GM19239 (cell line): ENCODE results near the gene POMGNT1.

Source experiments
- DNase-seq: peaks from one replicate; pipeline ENCODE4 v3.0.0; 2011; ENCODE audit warnings: low spot score; ENCODE audit not compliant: insufficient read length
- FAIRE-seq: peaks from 2 replicates; lab custom pipeline; 2011; peaks lifted over from hg19 to GRCh38; lab: Jason Lieb, UNC

Gene POMGNT1

GRCh38 chr1:46215504-46215903 lies 17.3 kb upstream of the POMGNT1 start:
- no peak for FAIRE-seq

GRCh38 chr1:46211051-46211450 lies 12.8 kb upstream of the POMGNT1 start:
- FAIRE-seq (no peak), DNase-seq (no peak)

More at GRCh38 chr1:46215504-46215903, 17.3 kb upstream of the POMGNT1 start:
- DNase-seq = no peak

GRCh38 chr1:46210561-46210960 lies 12.3 kb upstream of the POMGNT1 start:
- DNase-seq (no peak), FAIRE-seq (no peak)

GRCh38 chr1:46206399-46206798 lies 8.2 kb upstream of the POMGNT1 start:
- no peak for FAIRE-seq
- DNase-seq = no peak

GRCh38 chr1:46205791-46206190 lies 7.6 kb upstream of the POMGNT1 start:
- DNase-seq (no peak), FAIRE-seq (no peak)

- DNase-seq (no peak), FAIRE-seq (no peak)
These were observed 6.9 kb upstream of the POMGNT1 start for GRCh38 chr1:46205141-46205540.

GRCh38 chr1:46204406-46204742 lies 6.1 kb upstream of the POMGNT1 start:
- no peak for DNase-seq
- FAIRE-seq = no peak

GRCh38 chr1:46203738-46204405 lies 5.6 kb upstream of the POMGNT1 start:
- DNase-seq = no peak
- FAIRE-seq = peak; percentile 39

- DNase-seq = no peak
- FAIRE-seq = no peak
These were observed 1.1 kb upstream of the POMGNT1 start for GRCh38 chr1:46199233-46199749.

GRCh38 chr1:46197560-46197963 lies 672 bp downstream of the POMGNT1 start:
- FAIRE-seq = peak; percentile 82
- DNase-seq = no peak

- FAIRE-seq (no peak), DNase-seq (no peak)
These were observed 1.6 kb downstream of the POMGNT1 start for GRCh38 chr1:46196609-46197008.

GRCh38 chr1:46194641-46195193 lies 3.5 kb downstream of the POMGNT1 start:
- FAIRE-seq (no peak), DNase-seq (no peak)

GRCh38 chr1:46193984-46194570 lies 4.2 kb downstream of the POMGNT1 start:
- FAIRE-seq = no peak
- DNase-seq = no peak

- FAIRE-seq (no peak), DNase-seq (no peak)
These were observed 4.9 kb downstream of the POMGNT1 start for GRCh38 chr1:46193285-46193684.

- FAIRE-seq = no peak
- DNase-seq = no peak
These were observed 6.1 kb downstream of the POMGNT1 start for GRCh38 chr1:46192171-46192570.

- FAIRE-seq (no peak), DNase-seq (no peak)
These were observed 7.1 kb downstream of the POMGNT1 start for GRCh38 chr1:46191033-46191701.

- FAIRE-seq (no peak), DNase-seq (no peak)
These were observed 7.7 kb downstream of the POMGNT1 start for GRCh38 chr1:46190539-46190938.

- FAIRE-seq (no peak), DNase-seq (no peak)
These were observed 9.8 kb downstream of the POMGNT1 start for GRCh38 chr1:46188295-46189030.

- no peak for DNase-seq
- no peak for FAIRE-seq
These were observed 10.9 kb downstream of the POMGNT1 start for GRCh38 chr1:46187106-46187869.

GRCh38 chr1:46186076-46186475 lies 12.2 kb downstream of the POMGNT1 start:
- DNase-seq (no peak), FAIRE-seq (no peak)
